ENCODE data around the gene ZNF185. TPM values are rescaled to one million over a fixed set of nuclear protein-coding genes. Genes with fewer than 3 reads are reported as not detected.

Gene ZNF185
- total and polyA plus RNA-seq, 2 of the 8 experiments (the other 6 are each of a cell fraction or from before 2014, with no cell fraction given), result 15.6 to 20.1 TPM

- H3K4ac ChIP-seq (replicated peaks; ENCODE audit: insufficient read length, low read depth, low read length), result no peak overlapping the region
- no peak overlapping the region for H4K5ac ChIP-seq (ENCODE audit: insufficient read length, low read depth, low read length)
- H3K14ac ChIP-seq (ENCODE audit: insufficient read length), result no peak overlapping the region
- POLR2A ChIA-PET (ENCODE audit: partially characterized antibody), result no interaction called here
- H4K91ac ChIP-seq (replicated peaks; ENCODE audit: insufficient read length, low read length), result no peak overlapping the region
- H3K4me2 ChIP-seq (ENCODE audit: insufficient read depth in 1 of 2, low read depth in 2 of 2, low read length in 2 of 2), result no peak overlapping the region
- no peak overlapping the region for H3K4me3 ChIP-seq (ENCODE audit: extremely low read depth in 1 of 4, insufficient read depth in 2 of 4, low read depth in 3 of 4, low read length in 4 of 4)
- H3K27ac ChIP-seq (ENCODE audit: low read depth, low read length), result no peak overlapping the region
- no peak overlapping the region for H3K18ac ChIP-seq (ENCODE audit: extremely low read depth, low read length)
- FAIRE-seq (no peak), DNase-seq (ENCODE audit: low read depth in 1 of 2, low spot score in 2 of 2) (no peak)
- CTCF ChIA-PET (ENCODE audit: partially characterized antibody), result interaction anchor here (1.3 to 1.4 kb wide), 3 partner anchors 21 to 115 kb away, joined by 3 to 5 read pairs (median 4); no protein-coding TSS in a partner anchor
- H3K79me2 ChIP-seq (ENCODE audit: control insufficient read depth in 1 of 2, insufficient read depth in 2 of 2, low read length in 2 of 2), result no peaks in the 10 kb centered on the region
- no peaks in the 10 kb centered on the region for H3K9me3 ChIP-seq (ENCODE audit: insufficient read depth in 2 of 2, low read depth in 1 of 2, low read length in 1 of 2)
- no peaks in the 10 kb centered on the region for H3K79me1 ChIP-seq (ENCODE audit: low read depth, low read length)
- H3K36me3 ChIP-seq (ENCODE audit: control insufficient read depth in 2 of 4, insufficient read depth in 4 of 4, low read length in 3 of 4), result no peaks in the 10 kb centered on the region
- H3K23ac ChIP-seq (ENCODE audit: insufficient read length), result no peak overlapping the region
- H2AFZ ChIP-seq (ENCODE audit: low read length), result no peak overlapping the region
- TF ChIP-seq TBP (IDR thresholded peaks at IDR 0.05; ENCODE audit: low read depth, low read length) (no peak), POLR2A (IDR thresholded peaks at IDR 0.05; ENCODE audit: control extremely low read depth in 1 of 2, low read depth in 2 of 2, low read length in 2 of 2) (no peak), BACH1 (IDR thresholded peaks at IDR 0.05; ENCODE audit: low read length) (no peak), RNF2 (IDR thresholded peaks at IDR 0.05; ENCODE audit: borderline replicate concordance, low read depth, low read length, missing control alignments, poor library complexity, severe bottlenecking) (no peak), SP4 (IDR thresholded peaks at IDR 0.05; ENCODE audit: low read length) (no peak), BRCA1 (IDR thresholded peaks at IDR 0.05; ENCODE audit: low read depth, low read length) (no peak), NRF1 (IDR thresholded peaks at IDR 0.05; ENCODE audit: low read depth, low read length) (no peak), ATF2 (IDR thresholded peaks at IDR 0.05; ENCODE audit: low read length) (no peak)
- no peak overlapping the region for H3K9ac ChIP-seq (replicated peaks in 1 of 4; ENCODE audit: extremely low read depth in 1 of 4, low read depth in 3 of 4, low read length in 3 of 4)
- no peak overlapping the region for H2BK5ac ChIP-seq (ENCODE audit: low read depth, low read length)
- no peak overlapping the region for H2AK5ac ChIP-seq (ENCODE audit: low read depth, low read length)
- no peaks in the 10 kb centered on the region for H3K4me1 ChIP-seq (replicated peaks in 1 of 4; ENCODE audit: control insufficient read depth in 3 of 4, insufficient read depth in 4 of 4, low read length in 3 of 4)
- H3K27me3 ChIP-seq (replicated peaks in 1 of 4; ENCODE audit: control insufficient read depth in 3 of 4, extremely low read depth in 1 of 4, insufficient read depth in 3 of 4, low read length in 3 of 4), result no peaks in the 10 kb centered on the region
- no peak overlapping the region for H4K8ac ChIP-seq (ENCODE audit: extremely low read depth, insufficient read depth, low read length)
- no peaks in the 10 kb centered on the region for H3K23me2 ChIP-seq (ENCODE audit: low read depth, low read length)
- H2BK15ac ChIP-seq (ENCODE audit: low read length), result no peak overlapping the region
- no peak overlapping the region for H2BK120ac ChIP-seq (replicated peaks; ENCODE audit: low read depth, low read length)
- 73% methylated on average over 1 of the region's 2 CpGs; no CpG with 5 or more reads in 1 of the 2 experiments for WGBS, 2 experiments (ENCODE audit: extremely low coverage in 1 of 2, insufficient coverage in 1 of 2, insufficient read length in 1 of 2, insufficient replicate concordance in 2 of 2, low coverage in 1 of 2, low lambda C conversion rate in 2 of 2, missing lambda C conversion rate in 1 of 2)
- H3K56ac ChIP-seq (replicated peaks; ENCODE audit: insufficient read length, low read depth, low read length), result no peak overlapping the region
- no peak overlapping the region for H2BK12ac ChIP-seq (ENCODE audit: low read depth, low read length)
- H4K20me1 ChIP-seq (replicated peaks in 1 of 2; ENCODE audit: control insufficient read depth in 1 of 2, insufficient read depth in 2 of 2, low read length in 2 of 2), result no peaks in the 10 kb centered on the region
- H2BK20ac ChIP-seq (ENCODE audit: low read length), result no peak overlapping the region
Observed at GRCh38 chrX:152936306-152936705, 38.4 kb downstream of the ZNF185 start.

Measured in H1 (cell line).